Mesendoderm (in vitro differentiated cells): Measurements from ENCODE around the gene WDR37.
"Not testable (repeated sequence)": the region's sequence is repeated elsewhere in the genome, so short reads cannot be mapped to it uniquely, and the experiment has no call there.

Experiments used
- DNase-seq: peaks from one replicate; pipeline ENCODE4 v3.0.0; 2013
- H2AK5ac ChIP-seq: 2 replicates; pipeline ENCODE4 v1.6.1; 2013; ENCODE audit warnings: low read length, inconsistent platforms
- H2BK120ac ChIP-seq: 2 replicates; pipeline ENCODE4 v1.6.1; 2013; ENCODE audit warnings: low read depth, mild to moderate bottlenecking, low read length, moderate library complexity, mixed read lengths
- H2BK15ac ChIP-seq: replicated peaks from 2 replicates; pipeline ENCODE4 v1.6.1; 2013; ENCODE audit warnings: low read depth, mild to moderate bottlenecking, moderate library complexity
- H2BK5ac ChIP-seq: 2 replicates; pipeline ENCODE4 v1.6.1; 2013; ENCODE audit warnings: low read length, inconsistent platforms
- H3K18ac ChIP-seq: 2 replicates; pipeline ENCODE4 v1.6.1; 2013; ENCODE audit warnings: mild to moderate bottlenecking, low read length, mixed read lengths
- H3K23ac ChIP-seq: one replicate; pipeline ENCODE4 v1.6.1; 2013; ENCODE audit warnings: low read length
- H3K27ac ChIP-seq: 2 replicates; pipeline ENCODE4 v1.5.1; 2013; ENCODE audit warnings: low read depth, mild to moderate bottlenecking, inconsistent platforms, low read length, moderate library complexity
- H3K27me3 ChIP-seq: 2 replicates; pipeline ENCODE4 v1.6.1; 2013; ENCODE audit warnings: low read length, control low read depth, mild to moderate bottlenecking, inconsistent platforms; ENCODE audit not compliant: insufficient read depth, poor library complexity
- H3K36me3 ChIP-seq: 2 replicates; pipeline ENCODE4 v1.6.1; 2013; ENCODE audit warnings: low read length, inconsistent platforms; ENCODE audit not compliant: control insufficient read depth, insufficient read depth
- H3K4ac ChIP-seq: one replicate; pipeline ENCODE4 v1.6.1; 2013; ENCODE audit warnings: low read depth, mild to moderate bottlenecking, low read length, moderate library complexity
- H3K4me1 ChIP-seq: 2 replicates; pipeline ENCODE4 v1.6.1; 2013; ENCODE audit warnings: low read depth, low read length, inconsistent platforms; ENCODE audit not compliant: control insufficient read depth
- H3K4me2 ChIP-seq: 2 replicates; pipeline ENCODE4 v1.6.1; 2013; ENCODE audit warnings: low read length
- H3K4me3 ChIP-seq: 2 replicates; pipeline ENCODE4 v1.5.1; 2013; ENCODE audit warnings: mild to moderate bottlenecking, low read length
- H3K56ac ChIP-seq: one replicate; pipeline ENCODE4 v1.6.1; 2013; ENCODE audit warnings: low read length
- H3K79me1 ChIP-seq: 2 replicates; pipeline ENCODE4 v1.6.1; 2013; ENCODE audit warnings: low read length, inconsistent platforms
- H3K79me2 ChIP-seq: 2 replicates; pipeline ENCODE4 v1.6.1; 2013; ENCODE audit warnings: mild to moderate bottlenecking, low read length; ENCODE audit not compliant: control insufficient read depth, insufficient read depth
- H3K9ac ChIP-seq: 2 replicates; pipeline ENCODE4 v1.6.1; 2013; ENCODE audit warnings: low read length, inconsistent platforms
- H4K5ac ChIP-seq: one replicate; pipeline ENCODE4 v1.6.1; 2013; ENCODE audit warnings: low read length
- H4K8ac ChIP-seq: one replicate; pipeline ENCODE4 v1.6.1; 2013; ENCODE audit warnings: low read depth, mild to moderate bottlenecking, control low read depth, low read length, moderate library complexity
- whole genome bisulfite sequencing: extraction: QIAGEN DNeasy Blood & Tissue Kit; methylation state at CpG from one replicate; pipeline ENCODE4 v1.1.7; 2013; ENCODE audit warnings: low lambda C conversion rate, missing lambda C conversion rate; ENCODE audit not compliant: insufficient coverage; ENCODE audit errors: extremely low coverage; 5-methylcytosine and 5-hydroxymethylcytosine counted together

WDR37 gene

DNA sequence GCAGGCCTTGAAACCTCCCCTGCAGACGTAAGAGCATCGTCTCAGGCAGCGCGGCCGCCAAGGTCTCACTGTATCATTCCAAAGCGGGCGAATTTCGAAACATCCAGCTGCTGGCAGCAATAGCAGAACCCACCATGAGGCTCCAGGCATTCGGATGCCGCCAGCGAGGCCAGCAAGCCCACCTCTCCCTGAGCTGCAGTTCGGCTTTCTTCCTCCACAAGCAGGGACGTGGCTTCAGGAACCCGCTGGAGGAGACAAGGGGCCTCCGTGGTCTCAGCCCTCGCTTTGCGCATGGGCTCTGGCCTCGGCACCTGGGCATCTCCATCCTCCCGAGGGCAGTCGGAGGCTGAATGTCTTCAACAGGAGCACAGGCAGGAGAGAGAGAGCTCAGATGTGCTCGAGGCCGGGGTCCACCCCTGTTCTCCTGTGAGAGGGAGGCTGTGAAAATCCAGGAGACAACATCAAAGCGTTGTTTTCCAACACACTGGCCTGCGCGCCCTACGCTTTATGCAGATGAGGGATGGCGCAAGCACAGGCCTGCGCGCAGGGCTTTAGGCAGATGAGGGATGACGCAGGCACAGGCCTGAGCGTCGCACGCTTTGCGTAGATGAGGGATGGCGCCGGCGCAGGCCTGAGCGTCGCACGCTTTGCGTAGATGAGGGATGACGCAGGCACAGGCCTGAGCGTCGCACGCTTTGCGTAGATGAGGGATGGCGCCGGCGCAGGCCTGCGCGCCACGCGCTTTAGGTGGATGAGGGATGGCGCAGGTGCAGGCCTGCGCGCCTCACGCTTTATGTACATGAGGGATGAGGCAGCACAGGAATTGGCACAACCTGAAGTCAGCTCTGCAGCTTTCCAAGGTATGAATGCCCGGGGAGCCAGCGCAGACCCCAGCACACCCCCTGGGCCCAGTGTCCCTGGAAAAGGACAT is 103.2 kb downstream of the WDR37 start:
- H3K56ac ChIP-seq = no peak overlapping the region
- no peak overlapping the region for H4K5ac ChIP-seq
- H3K9ac ChIP-seq = no peak overlapping the region
- H2BK120ac ChIP-seq = no peak overlapping the region
- H3K4me1 ChIP-seq = no peaks in the 10 kb centered on the region
- no peak overlapping the region for H3K4ac ChIP-seq
- no peak overlapping the region for H2AK5ac ChIP-seq
- H2BK5ac ChIP-seq = no peak overlapping the region
- no peak for DNase-seq
- no peak overlapping the region for H3K4me2 ChIP-seq
- H3K27me3 ChIP-seq = no peaks in the 10 kb centered on the region
- no CpG with 5 or more reads among the region's 59 CpGs for WGBS
- H4K8ac ChIP-seq = no peak overlapping the region
- H2BK15ac ChIP-seq = no peak overlapping the region
- H3K4me3 ChIP-seq = no peak overlapping the region
- H3K79me1 ChIP-seq = no peaks in the 10 kb centered on the region
- no peak overlapping the region for H3K27ac ChIP-seq
- H3K23ac ChIP-seq = no peak overlapping the region
- H3K79me2 ChIP-seq = no peaks in the 10 kb centered on the region
- no peak overlapping the region for H3K18ac ChIP-seq
- no peaks in the 10 kb centered on the region for H3K36me3 ChIP-seq

DNA sequence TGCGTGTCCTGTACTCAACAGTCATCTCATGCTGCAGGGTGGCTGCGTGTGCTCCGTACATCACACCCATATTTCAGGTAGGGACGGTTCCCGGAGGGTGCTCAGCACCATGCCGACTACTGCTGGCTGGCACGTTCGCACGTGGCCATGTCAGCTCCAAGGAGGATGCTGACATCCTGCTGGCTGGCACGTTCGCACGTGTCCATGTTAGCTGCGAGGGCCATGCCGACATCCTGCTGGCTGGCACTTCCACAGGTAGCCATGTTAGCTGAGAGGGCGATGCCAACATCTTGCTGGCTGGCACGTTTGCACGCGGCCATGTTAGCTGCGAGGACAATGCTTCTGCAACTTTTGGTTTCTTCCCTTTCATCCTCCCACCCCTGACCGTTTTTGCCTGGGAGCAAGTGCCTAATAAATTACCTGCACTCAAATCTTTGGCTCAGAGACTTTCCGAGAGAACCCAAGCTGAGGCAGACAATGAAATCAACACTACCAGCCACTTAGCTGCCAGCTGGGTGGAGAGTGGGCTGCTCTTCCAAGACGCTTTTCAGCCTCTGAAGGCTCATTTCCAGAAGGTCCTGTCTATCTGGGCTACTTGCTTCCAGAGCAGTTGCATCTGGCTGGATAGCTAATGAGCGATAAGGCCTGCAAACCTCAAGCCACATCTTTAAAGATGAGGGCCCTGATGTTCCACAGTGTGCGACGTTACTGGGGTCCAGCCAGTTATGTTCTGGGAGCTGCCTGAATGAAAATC is 104.6 kb downstream of the WDR37 start:
- WGBS = no CpG with 5 or more reads among the region's 25 CpGs
- DNase-seq = no peak

DNA sequence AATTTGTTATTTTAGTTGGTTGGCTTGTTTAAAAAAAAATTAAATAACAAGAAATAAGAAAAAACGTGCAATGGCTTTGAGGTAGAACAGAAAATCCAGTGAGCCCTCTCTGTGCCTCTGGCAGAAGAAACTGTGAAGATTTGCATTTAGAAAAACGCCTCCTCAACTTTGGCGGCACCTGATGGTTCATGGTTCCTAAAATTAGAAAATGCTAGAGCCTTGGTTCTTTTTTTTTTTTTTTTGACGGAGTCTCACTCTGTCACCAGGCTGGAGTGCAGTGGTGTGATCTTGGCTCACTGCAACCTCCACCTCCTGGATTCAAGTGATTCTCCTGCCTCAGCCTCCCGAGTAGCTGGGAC is 105.1 kb downstream of the WDR37 start:
- not testable (repeated sequence) for H3K4ac ChIP-seq, H3K4me3 ChIP-seq, H2BK5ac ChIP-seq, H3K56ac ChIP-seq, H4K5ac ChIP-seq, H2BK120ac ChIP-seq, H3K27me3 ChIP-seq, H4K8ac ChIP-seq, H3K18ac ChIP-seq, H3K4me2 ChIP-seq, H3K79me1 ChIP-seq, H3K23ac ChIP-seq, H3K36me3 ChIP-seq, DNase-seq, H3K4me1 ChIP-seq, H2BK15ac ChIP-seq, H2AK5ac ChIP-seq, H3K79me2 ChIP-seq, H3K9ac ChIP-seq, H3K27ac ChIP-seq
- no CpG with 5 or more reads among the region's 5 CpGs for WGBS

More for the DNA sequence above, 104.6 kb downstream of the WDR37 start:
- no peaks in the 10 kb centered on the region for H3K79me2 ChIP-seq
- H4K5ac ChIP-seq = no peak overlapping the region
- no peaks in the 10 kb centered on the region for H3K27me3 ChIP-seq
- H2BK5ac ChIP-seq = no peak overlapping the region
- H3K56ac ChIP-seq = no peak overlapping the region
- H3K4me2 ChIP-seq = no peak overlapping the region
- H2BK120ac ChIP-seq = no peak overlapping the region
- no peak overlapping the region for H3K27ac ChIP-seq
- H3K4me3 ChIP-seq = no peak overlapping the region
- H3K4me1 ChIP-seq = no peaks in the 10 kb centered on the region
- no peaks in the 10 kb centered on the region for H3K79me1 ChIP-seq
- no peak overlapping the region for H3K18ac ChIP-seq
- H3K36me3 ChIP-seq = no peaks in the 10 kb centered on the region
- no peak overlapping the region for H2BK15ac ChIP-seq
- H3K4ac ChIP-seq = no peak overlapping the region
- H4K8ac ChIP-seq = no peak overlapping the region
- no peak overlapping the region for H2AK5ac ChIP-seq
- H3K23ac ChIP-seq = peak overlapping the region; percentile 89
- no peak overlapping the region for H3K9ac ChIP-seq

DNA sequence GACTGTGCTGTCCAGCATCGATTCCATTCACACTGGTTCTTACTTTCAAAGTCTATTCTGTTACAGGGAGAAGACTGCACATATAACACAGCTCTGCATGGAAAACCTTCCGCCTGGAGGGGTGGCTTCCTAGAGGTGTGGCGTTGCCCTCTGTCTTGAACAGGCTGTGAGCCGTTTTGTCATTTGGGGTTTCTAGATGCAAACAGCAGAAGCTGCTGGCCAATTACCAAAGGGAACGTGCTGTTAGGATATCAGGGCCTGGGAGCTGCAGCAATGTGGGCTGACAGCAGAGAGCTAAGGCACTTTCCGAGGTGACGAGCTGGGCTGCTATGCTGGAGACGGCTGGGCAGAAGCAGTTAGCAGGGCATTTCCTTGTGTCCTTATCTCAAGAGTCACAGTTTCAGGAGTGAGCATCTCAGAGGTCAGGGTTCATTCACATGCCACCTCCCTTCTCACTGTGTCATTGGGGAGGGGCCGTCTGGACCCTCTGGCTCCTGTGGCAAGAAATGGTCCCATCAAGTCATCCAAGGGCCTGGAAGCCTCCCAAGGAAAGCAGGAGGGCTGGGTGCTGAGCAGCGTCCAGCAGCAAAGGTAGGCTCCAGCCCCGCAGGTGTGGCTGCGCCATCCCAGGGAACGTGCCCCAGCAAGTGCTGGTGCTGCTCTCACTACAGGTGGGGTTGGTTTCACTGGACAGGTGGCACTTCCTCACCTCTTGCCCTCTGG is 106.5 kb downstream of the WDR37 start:
- Histone ChIP-seq H2BK120ac (no peak overlapping the region), H3K9ac (no peak overlapping the region), H3K79me1 (no peaks in the 10 kb centered on the region), H3K4me2 (no peak overlapping the region), H3K18ac (no peak overlapping the region), H3K4me3 (no peak overlapping the region), H3K27me3 (no peaks in the 10 kb centered on the region), H4K5ac (no peak overlapping the region), H3K56ac (no peak overlapping the region), H2BK15ac (no peak overlapping the region), H3K23ac (peak overlapping the region; percentile 45), H3K27ac (no peak overlapping the region), H3K4me1 (no peaks in the 10 kb centered on the region), H2AK5ac (no peak overlapping the region), H3K79me2 (no peaks in the 10 kb centered on the region), H3K36me3 (no peaks in the 10 kb centered on the region), H2BK5ac (no peak overlapping the region), H3K4ac (no peak overlapping the region), H4K8ac (no peak overlapping the region)
- no CpG with 5 or more reads among the region's 13 CpGs for WGBS
- no peak for DNase-seq

DNA sequence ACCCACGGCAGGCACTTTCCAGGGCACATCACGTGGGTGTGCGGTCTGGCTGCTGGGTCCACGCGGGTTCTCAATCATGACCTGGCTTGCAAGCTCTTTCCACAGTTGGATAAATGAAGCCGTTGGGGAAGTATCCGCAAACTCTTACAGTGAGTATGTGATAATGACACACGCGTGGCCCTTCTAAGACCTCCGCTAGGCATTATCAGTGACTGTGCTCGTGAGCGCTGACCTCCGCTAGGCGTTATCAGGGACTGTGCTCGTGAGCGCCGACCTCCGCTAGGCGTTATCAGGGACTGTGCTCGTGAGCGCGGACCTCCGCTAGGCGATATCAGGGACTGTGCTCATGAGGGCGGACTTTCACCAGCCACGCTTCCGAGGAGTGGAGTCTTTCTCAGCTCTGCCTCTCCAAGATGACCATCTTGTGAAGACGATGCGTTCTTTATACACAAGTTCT is 107.0 kb downstream of the WDR37 start:
- no peaks in the 10 kb centered on the region for H3K79me2 ChIP-seq
- no peak overlapping the region for H3K4me2 ChIP-seq
- H3K56ac ChIP-seq = no peak overlapping the region
- no peak overlapping the region for H3K23ac ChIP-seq
- no peak overlapping the region for H2AK5ac ChIP-seq
- H3K4me3 ChIP-seq = no peak overlapping the region
- H3K79me1 ChIP-seq = no peaks in the 10 kb centered on the region
- no peak overlapping the region for H2BK5ac ChIP-seq
- no peak overlapping the region for H3K27ac ChIP-seq
- WGBS = no CpG with 5 or more reads among the region's 29 CpGs
- no peaks in the 10 kb centered on the region for H3K36me3 ChIP-seq
- H4K8ac ChIP-seq = no peak overlapping the region
- no peak overlapping the region for H2BK120ac ChIP-seq
- H2BK15ac ChIP-seq = no peak overlapping the region
- no peaks in the 10 kb centered on the region for H3K27me3 ChIP-seq
- no peak for DNase-seq
- no peak overlapping the region for H3K18ac ChIP-seq
- no peak overlapping the region for H4K5ac ChIP-seq
- no peak overlapping the region for H3K9ac ChIP-seq
- no peaks in the 10 kb centered on the region for H3K4me1 ChIP-seq
- no peak overlapping the region for H3K4ac ChIP-seq
